ENCODE measurements around the gene SKAP1.

SKAP1 gene

DNA sequence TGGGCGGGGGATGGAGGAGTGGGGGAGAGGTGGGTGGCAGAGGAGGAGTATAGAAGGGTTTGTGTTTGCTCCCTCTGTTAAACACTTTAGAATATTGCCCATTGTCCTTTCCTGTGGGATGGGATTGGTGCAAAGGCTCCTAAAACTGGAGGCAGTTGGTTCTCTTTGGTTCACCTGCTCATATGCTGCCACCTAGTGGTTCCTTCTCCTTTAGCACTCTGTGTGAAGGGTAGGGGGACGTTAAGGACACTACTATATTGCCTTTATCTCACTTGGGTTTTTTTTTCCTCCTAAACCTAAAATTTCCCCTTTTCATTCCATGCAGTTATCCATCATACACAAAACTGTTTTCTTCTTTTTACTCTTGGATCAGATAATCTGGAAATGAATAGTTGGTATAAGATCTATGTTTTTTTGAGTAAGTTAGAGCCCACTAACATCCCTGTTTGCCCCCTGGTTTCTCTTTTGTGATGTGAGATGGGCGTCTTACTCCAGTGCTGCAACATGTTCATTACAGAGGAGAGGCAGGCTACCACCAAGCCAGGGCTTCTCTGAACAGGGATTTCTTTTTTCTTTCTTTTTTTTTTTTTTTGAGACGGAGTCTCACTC is 298.7 kb downstream of the SKAP1 start:
- peak; percentile 39 to 54 for DNase-seq

GRCh38 chr17:48129981-48130380 is 300.0 kb downstream of the SKAP1 start:
- no peak for DNase-seq

DNA sequence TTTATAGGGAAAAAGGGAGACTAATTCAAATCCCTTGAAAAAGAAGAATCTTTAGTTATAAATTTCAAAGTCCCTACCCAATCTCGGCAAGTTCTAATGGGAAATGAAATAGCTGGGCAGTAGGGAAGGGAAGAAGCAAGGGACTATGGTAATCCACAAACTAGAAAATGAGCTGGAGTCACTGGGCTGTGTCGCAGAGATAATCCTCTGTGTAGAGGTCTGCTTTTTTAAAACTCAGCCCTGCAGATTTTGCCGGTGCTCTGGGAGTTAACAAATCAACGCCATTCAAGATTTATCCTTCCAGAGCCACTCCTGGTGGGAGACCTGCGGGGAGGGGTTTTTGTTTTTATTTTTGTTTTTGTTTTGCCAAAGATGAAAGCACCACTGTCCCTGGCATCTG is 301.6 kb downstream of the SKAP1 start:
- no peak for DNase-seq

DNA sequence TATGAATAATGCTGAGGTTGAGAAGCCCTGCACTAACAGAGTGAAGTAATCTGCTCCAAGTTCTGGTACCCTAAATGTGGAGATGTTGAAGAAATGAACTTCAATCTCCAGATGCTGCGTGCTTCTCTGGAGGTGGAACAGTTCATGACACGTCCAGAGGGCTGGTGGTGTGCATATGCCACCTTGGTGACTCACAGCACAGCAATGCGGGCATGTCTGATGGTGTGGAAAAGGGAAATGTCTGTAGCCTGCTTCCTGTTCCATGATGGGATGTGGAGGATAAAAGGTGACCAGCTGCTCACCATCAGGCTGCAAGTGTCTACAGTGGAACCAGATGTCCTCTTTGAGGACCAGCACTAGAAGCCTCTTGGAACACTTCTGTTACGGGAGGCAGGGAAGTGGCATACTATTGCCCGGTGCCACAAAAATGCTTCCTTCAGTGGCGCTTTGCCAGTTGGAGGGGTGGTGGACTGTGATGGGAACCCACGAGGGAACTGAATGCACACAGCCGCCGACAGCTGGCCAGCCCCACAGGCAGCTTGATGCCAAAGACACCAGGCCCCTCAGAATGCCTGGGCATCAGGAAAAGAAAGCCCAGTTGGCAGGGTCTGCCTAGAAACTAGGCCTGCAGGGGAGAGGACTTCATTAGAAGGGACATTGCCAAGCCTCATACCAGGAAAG is 302.5 kb downstream of the SKAP1 start:
- DNase-seq, result peak in 1 of 2 donors; percentile 27

GRCh38 chr17:48126532-48126850 is 303.5 kb downstream of the SKAP1 start:
- no peak for DNase-seq

- no peak for DNase-seq
Measured at GRCh38 chr17:48125829-48126531, 304.0 kb downstream of the SKAP1 start.

DNA sequence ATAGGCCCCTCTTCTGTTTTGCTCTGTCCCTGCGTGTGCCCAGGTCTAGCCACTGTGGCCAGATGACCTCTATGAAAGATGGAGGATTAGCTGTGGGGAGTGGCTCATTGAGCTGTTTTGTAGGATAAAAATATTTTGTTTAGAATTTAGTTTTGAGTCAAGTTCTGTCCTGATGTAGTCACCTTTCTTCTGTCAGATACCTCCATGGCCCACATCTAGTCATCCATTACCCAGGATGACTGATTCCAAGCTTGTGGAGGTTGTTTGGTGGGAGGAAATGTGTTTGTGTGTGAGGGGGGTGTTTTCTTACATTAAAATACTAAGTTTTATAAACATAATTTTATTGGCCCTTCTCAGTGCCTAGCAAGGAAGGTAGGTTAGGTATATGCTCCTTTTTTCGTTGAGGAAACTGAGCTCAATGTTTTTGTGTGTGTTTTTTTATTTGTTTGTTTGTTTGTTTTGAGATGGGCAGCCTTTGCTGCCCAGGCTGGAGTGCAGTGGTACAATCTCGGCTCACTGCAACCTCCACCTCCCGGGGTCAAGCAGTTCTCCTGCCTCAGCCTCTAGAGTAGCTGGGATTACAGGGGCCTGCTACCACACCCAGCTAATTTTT is 306.1 kb downstream of the SKAP1 start:
- no peak for DNase-seq

GRCh38 chr17:48123111-48123510 is 306.9 kb downstream of the SKAP1 start:
- DNase-seq, result peak; percentile 68 to 78

- no peak for DNase-seq
Measured at GRCh38 chr17:48122665-48123045, 307.4 kb downstream of the SKAP1 start.

- DNase-seq, result peak; percentile 43 to 56
Measured at GRCh38 chr17:48121923-48122664, 307.9 kb downstream of the SKAP1 start.

DNA sequence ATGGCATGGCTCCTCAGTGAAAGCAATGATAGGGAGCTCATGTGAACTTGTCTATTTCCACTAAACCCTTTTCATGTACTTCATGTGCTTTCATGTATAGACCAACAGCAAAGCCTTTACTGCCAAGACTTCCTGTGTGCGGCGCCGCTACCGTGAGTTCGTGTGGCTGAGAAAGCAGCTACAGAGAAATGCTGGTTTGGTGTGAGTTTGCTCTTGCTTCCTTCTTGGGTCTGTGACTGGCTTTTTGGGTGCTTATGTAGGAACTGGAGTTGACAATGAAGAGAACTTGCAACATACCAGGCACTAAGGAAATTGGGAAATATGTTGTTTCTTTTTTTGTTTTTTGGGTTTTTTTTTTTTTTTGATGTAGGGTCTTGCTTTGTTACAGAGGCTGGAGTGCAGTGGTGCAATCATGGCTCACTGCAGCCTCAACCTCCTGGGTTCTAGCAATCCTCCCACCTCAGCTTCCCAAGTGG is 316.8 kb downstream of the SKAP1 start:
- no peak for DNase-seq

- no peak for DNase-seq
Measured at GRCh38 chr17:48111937-48112241, 318.1 kb downstream of the SKAP1 start.

DNA sequence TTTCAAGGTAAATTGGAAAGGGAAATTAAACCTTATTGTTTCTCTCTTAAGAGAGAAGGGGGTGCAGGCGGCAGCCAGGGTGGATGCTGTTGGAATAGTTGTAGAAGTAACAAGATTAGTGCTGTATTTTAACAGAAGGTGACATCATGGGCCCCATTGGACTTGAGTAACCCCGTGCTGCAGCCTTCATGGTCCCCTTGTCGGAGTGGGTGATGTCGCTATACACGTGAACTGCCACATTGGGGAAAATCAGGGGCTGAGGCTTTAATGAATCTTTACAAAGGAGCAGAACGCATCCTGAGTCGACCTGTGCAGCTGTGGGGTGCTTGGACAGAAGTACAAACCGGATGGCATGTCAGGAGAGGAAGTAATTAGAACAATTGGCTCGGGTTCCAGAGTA is 319.3 kb downstream of the SKAP1 start:
- no peak for DNase-seq

DNA sequence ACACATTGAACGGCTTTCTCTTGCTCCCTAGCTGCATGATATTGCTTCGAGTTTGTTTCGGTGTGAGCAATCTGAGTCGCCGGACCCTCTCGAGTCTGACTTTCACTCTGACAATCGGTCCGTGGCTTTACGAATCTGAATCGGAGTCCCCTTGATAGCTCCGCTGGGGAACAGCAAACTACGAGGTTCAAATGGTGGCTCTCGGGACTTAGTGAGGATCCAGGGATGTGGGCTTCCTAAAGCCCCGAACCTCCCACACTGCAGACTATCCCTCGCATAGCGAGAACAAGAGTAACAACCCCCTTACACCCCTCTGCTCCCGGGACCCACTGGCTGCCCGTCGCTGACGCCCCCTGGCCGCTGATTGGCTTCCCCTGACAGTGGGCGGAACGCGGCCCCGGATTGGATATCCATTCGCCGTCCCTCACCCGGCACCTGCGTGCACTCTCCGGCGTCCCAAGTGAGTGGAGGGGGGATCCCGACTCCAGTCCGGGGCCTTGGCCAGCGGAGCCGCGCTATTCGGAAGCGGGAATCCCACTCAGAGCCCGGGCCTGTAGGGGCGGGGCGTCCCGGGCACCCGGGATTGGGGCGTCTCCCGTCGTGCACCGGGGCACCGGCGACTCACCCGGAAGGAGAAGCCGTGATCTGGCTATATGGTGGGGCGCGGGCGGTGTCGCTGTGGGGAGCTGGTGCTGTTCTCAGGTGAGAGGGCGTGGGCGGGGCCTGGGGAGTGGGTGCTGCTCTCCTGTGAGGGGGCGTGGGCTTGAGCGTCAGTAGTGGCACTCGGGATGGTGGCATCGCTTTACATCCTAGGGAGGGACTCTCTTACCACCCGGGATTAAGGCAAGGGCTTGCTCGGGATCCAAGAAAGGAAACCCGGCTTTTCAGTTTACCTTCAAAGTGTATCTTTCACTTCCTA is 322.6 kb downstream of the SKAP1 start, which contains the start of gene SNX11:
Gene SNX11, plus strand, starts transcription at position 630 of the 919 bp plus-strand sequence. CDS start 4,278 bp downstream, outside the sequence.
- peak; percentile 84 to 90 for DNase-seq

- DNase-seq, result no peak
Measured at GRCh38 chr17:48106802-48107136, 323.2 kb downstream of the SKAP1 start.

GRCh38 chr17:48104440-48104839 is 325.6 kb downstream of the SKAP1 start:
- no peak for DNase-seq

DNA sequence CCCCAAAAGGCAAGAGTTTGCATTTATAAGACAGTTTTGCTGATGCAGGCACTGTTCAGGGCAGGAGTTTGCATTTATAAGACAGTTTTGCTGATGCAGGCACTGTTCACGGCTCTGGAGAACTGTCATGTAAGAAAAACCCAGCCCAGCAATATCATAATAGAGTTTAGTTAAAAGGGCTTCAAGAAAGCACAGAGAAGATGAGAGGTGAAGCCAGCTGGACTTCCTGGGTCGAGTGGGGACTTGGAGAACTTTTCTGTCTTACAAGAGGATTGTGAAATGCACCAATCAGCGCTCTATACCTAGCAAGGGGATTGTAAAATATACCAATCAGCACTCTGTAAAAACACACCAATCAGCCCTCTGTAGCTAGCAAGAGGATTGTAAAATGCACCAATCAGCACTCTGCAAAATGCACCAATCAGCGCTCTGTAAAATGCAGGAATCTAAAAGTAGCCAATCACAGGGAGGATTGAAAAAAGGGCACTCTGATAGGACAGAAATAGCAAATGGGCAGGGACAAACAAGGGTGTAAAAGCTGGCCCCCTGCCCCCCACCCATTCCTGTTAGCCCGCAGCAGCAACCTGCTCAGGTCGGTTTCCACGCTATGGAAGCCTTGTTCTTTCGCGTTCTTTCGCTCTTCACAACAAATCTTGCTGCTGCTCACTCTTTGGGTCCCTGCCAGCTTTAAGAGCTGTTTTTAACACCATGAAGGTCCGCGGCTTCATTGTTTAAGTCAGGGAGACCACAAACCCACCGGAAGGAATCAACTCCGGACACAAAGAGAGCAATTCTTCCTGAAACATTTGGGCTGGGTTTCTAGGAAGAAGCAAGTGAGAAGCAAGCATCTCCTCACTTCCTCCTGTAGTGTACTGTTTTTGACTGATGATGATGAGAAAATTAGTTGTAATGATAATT is 327.0 kb downstream of the SKAP1 start:
- peak in 1 of 2 donors; percentile 11 for DNase-seq

DNA sequence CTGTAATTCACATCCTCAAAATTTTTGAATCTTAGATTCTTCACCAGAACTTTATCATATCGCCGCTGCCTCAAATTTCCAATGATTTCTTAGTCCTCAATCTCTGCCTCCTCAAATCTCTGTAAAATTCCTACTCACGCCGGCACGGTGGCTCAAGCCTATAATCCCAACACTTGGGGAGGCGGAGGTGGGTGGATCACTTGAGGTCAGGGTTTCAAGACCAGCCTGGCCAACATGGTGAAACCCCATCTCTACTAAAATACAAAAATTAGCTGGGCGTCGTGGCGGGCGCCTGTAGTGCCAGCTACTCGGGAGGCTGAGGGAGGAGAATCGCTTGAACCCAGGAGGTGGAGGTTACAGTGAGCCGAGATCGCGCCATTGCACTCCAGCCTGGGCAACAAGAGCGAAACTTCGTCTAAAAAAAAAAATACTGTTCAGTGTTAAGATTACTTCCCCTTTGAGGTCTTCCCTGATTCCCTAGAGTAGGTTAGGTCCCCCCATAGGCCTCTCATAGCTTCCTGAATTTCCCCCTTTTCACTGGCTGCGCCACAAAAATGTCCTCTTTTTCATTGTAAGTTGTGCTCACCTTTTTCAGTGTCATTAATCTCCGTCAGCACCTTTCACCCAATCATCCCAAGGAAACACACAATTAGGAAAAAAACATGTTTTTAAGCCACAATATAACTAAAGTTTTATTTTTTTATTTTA is 327.8 kb downstream of the SKAP1 start:
- no peak for DNase-seq

DNA sequence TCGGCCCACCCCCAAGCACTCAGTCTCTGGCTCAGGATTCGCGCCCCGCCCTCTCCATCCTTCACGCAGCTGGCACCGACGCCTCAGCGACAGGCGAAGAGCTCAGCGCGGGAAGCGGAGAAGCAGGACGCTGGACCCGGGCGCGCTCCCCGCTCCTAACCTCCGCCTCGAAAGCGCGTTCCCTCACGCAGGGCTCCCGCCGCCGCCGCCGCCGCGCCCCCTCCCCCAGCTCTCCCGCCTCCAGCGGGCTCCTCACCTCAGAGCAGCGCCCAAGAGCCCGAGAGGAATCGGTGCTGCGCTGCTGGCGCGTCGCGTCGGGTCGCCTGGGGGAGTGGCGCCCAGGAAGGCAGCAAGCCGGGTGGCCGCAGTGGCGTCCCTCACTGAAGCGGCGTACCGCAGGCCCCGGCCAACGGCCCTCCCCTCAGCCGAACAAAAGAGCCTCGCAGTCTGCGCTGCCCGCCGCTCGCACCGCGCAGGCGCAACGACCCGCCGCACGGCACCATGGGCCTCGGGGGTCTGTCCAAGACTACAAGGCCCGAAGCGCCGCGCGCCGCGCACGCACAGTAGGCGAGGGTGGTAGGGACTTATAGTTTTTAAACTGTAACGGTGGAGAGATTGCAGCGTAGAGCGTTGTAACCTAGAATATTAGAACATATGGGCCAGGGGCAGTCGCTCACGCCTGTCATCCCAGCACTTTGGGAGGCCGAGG is 328.8 kb downstream of the SKAP1 start, which contains the start of gene CBX1:
Gene CBX1, minus strand, starts transcription at position 467 of the 709 bp plus-strand sequence. CDS start 24,474 bp downstream, outside the sequence.
- peak; percentile 88 to 94 for DNase-seq
